Measurements from ENCODE around the gene RFX1. TPM values are rescaled to one million over a fixed set of nuclear protein-coding genes. Genes with fewer than 3 reads are reported as not detected.

RFX1 gene
- total and polyA plus RNA-seq, 2 experiments from 2014 or later: 2.2 to 2.4 TPM

DNA sequence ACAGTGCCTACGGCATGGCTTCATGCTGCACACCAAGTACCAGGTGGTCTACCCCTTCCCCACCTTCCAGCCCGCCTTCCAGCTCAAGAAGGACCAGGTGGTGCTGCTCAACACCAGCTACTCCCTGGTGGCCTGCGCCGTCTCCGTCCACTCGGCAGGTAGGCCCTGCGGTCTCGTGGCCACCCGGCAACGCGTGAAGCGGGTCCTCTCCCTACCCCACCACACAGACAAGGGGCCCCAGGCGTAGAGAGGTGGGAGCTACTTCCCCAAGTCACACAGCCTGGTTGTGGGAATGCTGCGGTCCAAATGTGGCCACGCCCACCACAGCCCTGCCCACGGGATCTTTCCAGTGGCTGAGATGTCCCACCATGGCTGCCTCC, 49.8 kb downstream of the RFX1 start:
- Histone ChIP-seq H3K79me2 (peaks cover 23% of the 10 kb centered on the region), H3K36me3 (replicated peaks; ENCODE audit: insufficient read depth, low read depth) (no peaks in the 10 kb centered on the region)

GRCh38 chr19:13955662-13956364, 50.3 kb downstream of the RFX1 start:
- Histone ChIP-seq H3K9me3 (ENCODE audit: low read depth) (no peaks in the 10 kb centered on the region), H3K4me2 (no peak overlapping the region), H4K20me1 (ENCODE audit: insufficient read depth, poor library complexity, severe bottlenecking) (no peaks in the 10 kb centered on the region), H3K9me2 (replicated peaks; ENCODE audit: insufficient read depth) (no peaks in the 10 kb centered on the region), H3K79me2 (peaks cover 23% of the 10 kb centered on the region), H3K4me1 (ENCODE audit: insufficient read depth) (peaks cover 5% of the 10 kb centered on the region), H3K36me3 (replicated peaks; ENCODE audit: insufficient read depth, low read depth) (no peaks in the 10 kb centered on the region), H3K27me3 (no peaks in the 10 kb centered on the region), H3K4me3 (no peak overlapping the region), H2AFZ (no peak overlapping the region), H3K27ac (no peak overlapping the region)
- peak; percentile 3 for DNase-seq (ENCODE audit: low spot score)
- WGBS (ENCODE audit: low lambda C conversion rate, missing lambda C conversion rate): 94% methylated on average over 29 of the region's 42 CpGs
- no peak for TF ChIP-seq EZH2 (IDR thresholded peaks at IDR 0.05; ENCODE audit: borderline replicate concordance)
- TF ChIP-seq, protein P1, sequence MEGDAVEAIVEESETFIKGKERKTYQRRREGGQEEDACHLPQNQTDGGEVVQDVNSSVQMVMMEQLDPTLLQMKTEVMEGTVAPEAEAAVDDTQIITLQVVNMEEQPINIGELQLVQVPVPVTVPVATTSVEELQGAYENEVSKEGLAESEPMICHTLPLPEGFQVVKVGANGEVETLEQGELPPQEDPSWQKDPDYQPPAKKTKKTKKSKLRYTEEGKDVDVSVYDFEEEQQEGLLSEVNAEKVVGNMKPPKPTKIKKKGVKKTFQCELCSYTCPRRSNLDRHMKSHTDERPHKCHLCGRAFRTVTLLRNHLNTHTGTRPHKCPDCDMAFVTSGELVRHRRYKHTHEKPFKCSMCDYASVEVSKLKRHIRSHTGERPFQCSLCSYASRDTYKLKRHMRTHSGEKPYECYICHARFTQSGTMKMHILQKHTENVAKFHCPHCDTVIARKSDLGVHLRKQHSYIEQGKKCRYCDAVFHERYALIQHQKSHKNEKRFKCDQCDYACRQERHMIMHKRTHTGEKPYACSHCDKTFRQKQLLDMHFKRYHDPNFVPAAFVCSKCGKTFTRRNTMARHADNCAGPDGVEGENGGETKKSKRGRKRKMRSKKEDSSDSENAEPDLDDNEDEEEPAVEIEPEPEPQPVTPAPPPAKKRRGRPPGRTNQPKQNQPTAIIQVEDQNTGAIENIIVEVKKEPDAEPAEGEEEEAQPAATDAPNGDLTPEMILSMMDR (IDR thresholded peaks at IDR 0.05; ENCODE audit: poor library complexity): no peak
- TF ChIP-seq EZH2phosphoT487 (IDR thresholded peaks at IDR 0.05; ENCODE audit: low read depth, severe bottlenecking, unreplicated experiment): no peak

More for the DNA sequence above, 49.8 kb downstream of the RFX1 start:
- 96% methylated on average over 16 of the region's 16 CpGs for WGBS (ENCODE audit: low lambda C conversion rate, missing lambda C conversion rate)
- no peak for TF ChIP-seq EZH2 (IDR thresholded peaks at IDR 0.05; ENCODE audit: borderline replicate concordance)
- TF ChIP-seq, protein P1 (IDR thresholded peaks at IDR 0.05; ENCODE audit: poor library complexity): no peak
- no peak for TF ChIP-seq EZH2phosphoT487 (IDR thresholded peaks at IDR 0.05; ENCODE audit: low read depth, severe bottlenecking, unreplicated experiment)
- Histone ChIP-seq H3K4me2 (no peak overlapping the region), H2AFZ (no peak overlapping the region), H3K9me2 (replicated peaks; ENCODE audit: insufficient read depth) (no peaks in the 10 kb centered on the region), H4K20me1 (ENCODE audit: insufficient read depth, poor library complexity, severe bottlenecking) (no peaks in the 10 kb centered on the region), H3K27ac (no peak overlapping the region), H3K9me3 (ENCODE audit: low read depth) (no peaks in the 10 kb centered on the region), H3K27me3 (no peaks in the 10 kb centered on the region), H3K4me3 (no peak overlapping the region), H3K4me1 (ENCODE audit: insufficient read depth) (peaks cover 5% of the 10 kb centered on the region)
- peak; percentile 2 for DNase-seq (ENCODE audit: low spot score)

DNA sequence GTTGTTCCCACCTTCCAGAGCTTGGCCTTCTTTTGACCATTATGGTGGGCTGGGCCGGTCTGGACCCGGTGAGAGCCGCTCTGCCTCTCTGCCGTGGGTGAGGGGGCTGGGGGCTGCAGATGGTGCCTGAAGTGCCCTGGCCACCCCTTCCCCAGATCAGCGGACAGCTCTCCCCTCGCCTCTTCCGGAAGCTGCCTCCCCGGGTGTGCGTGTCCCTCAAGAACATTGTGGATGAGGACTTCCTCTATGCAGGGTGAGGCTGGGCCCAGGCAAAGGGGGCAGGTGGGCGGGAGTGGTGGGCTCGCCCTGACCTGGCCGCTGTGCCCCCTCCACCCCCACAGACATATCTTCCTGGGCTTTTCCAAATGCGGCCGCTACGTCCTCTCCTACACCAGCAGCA, 51.9 kb downstream of the RFX1 start:
- no peaks in the 10 kb centered on the region for H3K9me3 ChIP-seq (ENCODE audit: low read depth)
- 96% methylated on average over 13 of the region's 15 CpGs for WGBS (ENCODE audit: low lambda C conversion rate, missing lambda C conversion rate)
- TF ChIP-seq, protein P1 (IDR thresholded peaks at IDR 0.05; ENCODE audit: poor library complexity): no peak
- TF ChIP-seq EZH2 (IDR thresholded peaks at IDR 0.05; ENCODE audit: borderline replicate concordance) (no peak), EZH2phosphoT487 (IDR thresholded peaks at IDR 0.05; ENCODE audit: low read depth, severe bottlenecking, unreplicated experiment) (no peak)
- peaks cover 23% of the 10 kb centered on the region for H3K79me2 ChIP-seq
- no peak for DNase-seq (ENCODE audit: low spot score)
- H3K9me2 ChIP-seq (replicated peaks; ENCODE audit: insufficient read depth): no peaks in the 10 kb centered on the region
- peaks cover 5% of the 10 kb centered on the region for H3K4me1 ChIP-seq (ENCODE audit: insufficient read depth)
- H3K4me2 ChIP-seq: peak overlapping the region; percentile 85
- H2AFZ ChIP-seq: no peak overlapping the region
- H3K27ac ChIP-seq: no peak overlapping the region
- no peaks in the 10 kb centered on the region for H3K36me3 ChIP-seq (replicated peaks; ENCODE audit: insufficient read depth, low read depth)
- no peaks in the 10 kb centered on the region for H3K27me3 ChIP-seq
- no peak overlapping the region for H3K4me3 ChIP-seq
- no peaks in the 10 kb centered on the region for H4K20me1 ChIP-seq (ENCODE audit: insufficient read depth, poor library complexity, severe bottlenecking)

Data from hepatocyte (in vitro differentiated cells).